Ectodermal cell (in vitro differentiated cells): ENCODE results near the gene AGPAT4.
"Not testable (repeated sequence)": the region's sequence is repeated elsewhere in the genome, so short reads cannot be mapped to it uniquely, and the experiment has no call there.

Experiments used
- H3K27ac ChIP-seq: 2 replicates; pipeline ENCODE4 v1.7.0; 2013; ENCODE audit warnings: mild to moderate bottlenecking, low read depth, low read length; ENCODE audit not compliant: insufficient read depth, poor library complexity, severe bottlenecking
- H3K27me3 ChIP-seq: 2 replicates; pipeline ENCODE4 v1.7.0; 2013; ENCODE audit warnings: mild to moderate bottlenecking, low read length; ENCODE audit not compliant: insufficient read depth, control insufficient read depth, poor library complexity, severe bottlenecking
- H3K36me3 ChIP-seq: one replicate; pipeline ENCODE4 v1.7.0; 2013; ENCODE audit warnings: low read length; ENCODE audit not compliant: control insufficient read depth, insufficient read depth
- H3K4me1 ChIP-seq: one replicate; pipeline ENCODE4 v1.7.0; 2013; ENCODE audit warnings: low read length; ENCODE audit not compliant: control insufficient read depth, insufficient read depth
- H3K4me3 ChIP-seq: 2 replicates; pipeline ENCODE4 v1.7.0; 2013; ENCODE audit warnings: low read depth, low read length, control low read depth; ENCODE audit not compliant: insufficient read depth
- H3K9me3 ChIP-seq: 2 replicates; pipeline ENCODE4 v1.7.0; 2013; ENCODE audit warnings: mild to moderate bottlenecking, low read length, moderate library complexity; ENCODE audit not compliant: control insufficient read depth
- WGBS, 2 experiments: methylation state at CpG; one replicate each; pipeline ENCODE4 v1.1.7; 2013; ENCODE audit warnings: missing lambda C conversion rate in 2 of 2; 5-methylcytosine and 5-hydroxymethylcytosine counted together

Gene AGPAT4

GRCh38 chr6:161192636-161193411 lies 81.0 kb downstream of the AGPAT4 start:
- Histone ChIP-seq H3K4me1 (no peaks in the 10 kb centered on the region), H3K27ac (no peak overlapping the region), H3K27me3 (no peaks in the 10 kb centered on the region), H3K4me3 (no peak overlapping the region), H3K36me3 (peaks cover 4% of the 10 kb centered on the region), H3K9me3 (no peaks in the 10 kb centered on the region)
- 97 to 99% methylated on average over 4 to 5 of the region's 5 CpGs for WGBS, 2 experiments

GRCh38 chr6:161191671-161192070 lies 82.2 kb downstream of the AGPAT4 start:
- no peaks in the 10 kb centered on the region for H3K27me3 ChIP-seq
- no peak overlapping the region for H3K27ac ChIP-seq
- H3K9me3 ChIP-seq = no peaks in the 10 kb centered on the region
- no peaks in the 10 kb centered on the region for H3K4me1 ChIP-seq
- H3K36me3 ChIP-seq = peaks cover 4% of the 10 kb centered on the region
- no peak overlapping the region for H3K4me3 ChIP-seq

GRCh38 chr6:161191007-161191406 lies 82.9 kb downstream of the AGPAT4 start:
- WGBS, 2 experiments = 92 to 95% methylated on average over 2 of the region's 2 CpGs

GRCh38 chr6:161189891-161190290 lies 84.0 kb downstream of the AGPAT4 start:
- Histone ChIP-seq H3K4me3 (no peak overlapping the region), H3K4me1 (no peaks in the 10 kb centered on the region), H3K9me3 (no peaks in the 10 kb centered on the region), H3K27me3 (no peaks in the 10 kb centered on the region), H3K27ac (no peak overlapping the region), H3K36me3 (peaks cover 9% of the 10 kb centered on the region)
- WGBS, 2 experiments = 96 to 99% methylated on average over 3 to 4 of the region's 4 CpGs

More at GRCh38 chr6:161191007-161191406, 82.9 kb downstream of the AGPAT4 start:
- Histone ChIP-seq H3K9me3 (no peaks in the 10 kb centered on the region), H3K36me3 (peaks cover 9% of the 10 kb centered on the region), H3K4me3 (no peak overlapping the region), H3K27ac (no peak overlapping the region), H3K27me3 (no peaks in the 10 kb centered on the region), H3K4me1 (no peaks in the 10 kb centered on the region)

GRCh38 chr6:161188547-161189465 lies 85.1 kb downstream of the AGPAT4 start:
- Histone ChIP-seq H3K36me3 (peaks cover 15% of the 10 kb centered on the region), H3K4me1 (no peaks in the 10 kb centered on the region), H3K9me3 (no peaks in the 10 kb centered on the region), H3K27ac (no peak overlapping the region), H3K27me3 (no peaks in the 10 kb centered on the region), H3K4me3 (no peak overlapping the region)
- WGBS, 2 experiments = 94% methylated on average over 14 to 19 of the region's 19 CpGs

DNA sequence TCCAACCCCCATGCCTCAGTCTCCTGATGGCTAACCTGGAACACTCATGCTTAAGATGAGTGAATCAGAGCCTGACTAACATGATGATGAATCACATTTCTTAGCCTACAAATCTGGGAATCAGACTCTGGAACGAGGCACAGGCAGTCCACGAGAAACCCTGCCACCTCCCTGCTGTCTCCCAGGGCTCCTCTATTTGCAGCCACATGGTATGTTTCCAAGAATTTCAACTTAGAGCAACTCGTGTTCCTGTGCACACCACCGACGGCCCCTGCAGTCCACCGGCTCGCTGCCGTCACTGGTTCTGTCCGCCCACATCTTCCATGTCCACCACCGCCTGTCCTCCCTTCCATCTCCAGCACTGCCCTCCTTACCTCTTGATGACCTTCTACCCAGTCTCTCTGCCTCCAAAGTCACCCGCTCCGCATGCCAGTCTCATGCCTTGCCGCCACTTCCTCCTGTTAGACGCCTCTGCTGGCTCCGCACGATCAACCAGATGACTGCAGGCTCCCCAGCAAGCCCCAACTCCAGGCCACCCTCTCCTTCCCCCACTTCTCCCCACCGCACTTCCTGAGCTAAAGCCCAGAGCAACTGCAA lies 87.6 kb downstream of the AGPAT4 start:
- Histone ChIP-seq H3K4me1 (no peaks in the 10 kb centered on the region), H3K9me3 (no peaks in the 10 kb centered on the region), H3K36me3 (peaks cover 11% of the 10 kb centered on the region), H3K4me3 (no peak overlapping the region), H3K27ac (no peak overlapping the region), H3K27me3 (no peaks in the 10 kb centered on the region)
- WGBS, 2 experiments = 92 to 93% methylated on average over 17 of the region's 17 CpGs

DNA sequence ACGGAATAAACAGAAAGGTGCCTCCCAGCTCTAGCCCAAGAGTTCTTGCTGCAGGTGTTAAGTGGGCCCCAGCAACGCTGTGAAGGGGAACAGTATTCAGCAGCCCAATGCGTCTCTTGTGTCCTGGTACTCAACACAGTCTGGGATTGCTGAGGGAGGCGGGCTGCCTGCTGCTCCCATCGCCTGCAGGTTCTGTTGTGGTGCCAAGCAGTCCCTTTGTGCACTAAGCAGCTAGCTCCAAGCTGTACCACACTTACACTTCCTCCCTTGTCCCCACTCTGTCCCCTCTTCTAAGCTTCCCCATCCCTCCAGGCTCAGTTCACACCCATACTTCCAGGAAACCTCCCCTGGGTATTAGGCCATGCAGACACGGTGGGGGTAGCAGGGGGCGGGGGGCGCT lies 92.7 kb downstream of the AGPAT4 start:
- H3K4me3 ChIP-seq = no peak overlapping the region
- H3K4me1 ChIP-seq = no peaks in the 10 kb centered on the region
- WGBS, 2 experiments = 67% methylated on average over 7 of the region's 8 CpGs
- peaks cover 25% of the 10 kb centered on the region for H3K36me3 ChIP-seq
- no peaks in the 10 kb centered on the region for H3K27me3 ChIP-seq
- H3K27ac ChIP-seq = no peak overlapping the region
- peaks cover 2% of the 10 kb centered on the region for H3K9me3 ChIP-seq

- H3K27ac ChIP-seq, H3K4me1 ChIP-seq, H3K4me3 ChIP-seq, H3K9me3 ChIP-seq, H3K27me3 ChIP-seq: not testable (repeated sequence)
- H3K36me3 ChIP-seq = peaks cover 18% of the 10 kb centered on the region
- 93% methylated on average over 14 of the region's 14 CpGs for WGBS, 2 experiments
These were observed 95.7 kb downstream of the AGPAT4 start for GRCh38 chr6:161178155-161178554.

DNA sequence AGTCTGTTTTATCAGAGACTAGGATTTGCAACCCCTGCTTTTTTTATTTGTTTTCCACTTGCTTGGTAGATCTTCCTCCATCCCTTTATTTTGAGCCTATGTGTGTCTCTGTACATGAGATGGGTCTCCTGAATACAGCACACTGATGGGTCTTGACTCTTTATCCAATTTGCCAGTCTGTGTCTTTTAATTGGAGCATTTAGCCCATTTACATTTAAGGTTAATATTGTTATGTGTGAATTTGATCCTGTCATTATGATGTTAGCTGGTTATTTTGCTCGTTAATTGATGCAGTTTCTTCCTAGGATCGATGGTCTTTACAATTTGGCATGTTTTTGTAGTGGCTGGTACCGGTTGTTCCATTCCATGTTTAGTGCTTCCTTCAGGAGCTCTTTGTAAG lies 97.4 kb downstream of the AGPAT4 start:
- H3K4me3 ChIP-seq, H3K9me3 ChIP-seq, H3K27me3 ChIP-seq, H3K27ac ChIP-seq, H3K4me1 ChIP-seq: not testable (repeated sequence)
- H3K36me3 ChIP-seq = peaks cover 18% of the 10 kb centered on the region
- WGBS, 2 experiments = 95 to 97% methylated on average over 3 of the region's 3 CpGs

DNA sequence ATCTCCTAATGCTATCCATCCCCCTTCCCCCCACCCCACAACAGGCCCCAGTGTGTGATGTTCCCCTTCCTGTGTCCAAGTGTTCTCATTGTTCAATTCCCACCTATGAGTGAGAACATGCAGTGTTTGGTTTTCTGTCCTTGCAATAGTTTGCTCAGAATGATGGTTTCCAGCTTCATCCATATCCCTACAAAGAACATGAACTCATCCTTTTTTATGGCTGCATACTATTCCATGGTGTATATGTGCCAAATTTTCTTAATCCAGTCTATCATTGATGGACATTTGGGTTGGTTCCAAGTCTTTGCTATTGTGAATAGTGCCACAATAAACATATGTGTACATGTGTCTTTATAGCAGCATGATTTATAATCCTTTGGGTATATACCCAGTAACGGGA lies 101.1 kb downstream of the AGPAT4 start:
- not testable (repeated sequence) for H3K27ac ChIP-seq, H3K36me3 ChIP-seq, H3K27me3 ChIP-seq, H3K9me3 ChIP-seq, H3K4me3 ChIP-seq
- H3K4me1 ChIP-seq = peaks cover 14% of the 10 kb centered on the region
- WGBS, 2 experiments = no CpG with 5 or more reads among the region's 1 CpG
